Measurements from ENCODE around the gene EFL1.
"Not testable (repeated sequence)": the region's sequence is repeated elsewhere in the genome, so short reads cannot be mapped to it uniquely, and the experiment has no call there.

EFL1 gene

GRCh38 chr15:82275410-82275809, 12.9 kb upstream of the EFL1 start:
- no peak for FAIRE-seq

- no peak for FAIRE-seq
Measured at GRCh38 chr15:82272154-82272553, 9.6 kb upstream of the EFL1 start.

DNA sequence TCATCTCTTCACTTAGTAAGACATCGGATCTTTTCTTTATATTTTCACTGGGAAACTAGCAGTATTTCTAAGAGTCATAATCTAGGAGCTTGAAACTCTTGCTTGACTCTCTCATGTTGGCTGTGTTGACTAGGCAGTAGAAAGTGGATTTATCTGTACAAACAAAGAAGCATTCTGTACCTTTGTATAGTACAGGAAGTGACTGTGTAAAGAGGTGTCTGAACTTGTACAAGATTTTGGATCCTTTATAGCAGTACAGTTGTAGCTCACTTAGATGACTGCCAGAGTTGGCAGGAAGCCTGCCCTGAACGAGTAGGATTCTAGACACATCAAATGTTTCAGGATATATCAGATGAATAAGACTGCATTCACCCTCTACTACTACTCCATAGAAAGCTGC, 5.9 kb upstream of the EFL1 start:
- not testable (repeated sequence) for FAIRE-seq

DNA sequence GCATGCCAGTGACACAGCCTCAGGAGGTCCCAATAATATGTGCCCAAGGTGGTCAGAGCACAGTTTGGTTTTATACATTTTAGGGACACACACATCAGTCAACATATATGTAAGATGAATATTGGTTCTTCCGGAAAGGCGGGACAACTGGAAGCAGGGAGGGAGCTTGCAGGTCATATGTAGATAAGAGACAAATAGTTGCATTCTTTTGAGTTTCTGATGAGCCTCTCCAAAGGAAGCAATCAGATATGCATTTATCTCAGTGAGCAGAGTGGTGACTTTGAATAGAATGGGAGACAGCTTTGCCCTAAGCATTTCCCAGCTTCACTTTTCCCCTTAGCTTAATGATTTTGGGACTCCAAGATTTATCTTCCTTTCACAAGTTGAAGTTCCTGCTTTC, 4.6 kb upstream of the EFL1 start:
- FAIRE-seq, result not testable (repeated sequence)

- FAIRE-seq, result no peak
Measured at GRCh38 chr15:82263350-82263749, 816 bp upstream of the EFL1 start.

DNA sequence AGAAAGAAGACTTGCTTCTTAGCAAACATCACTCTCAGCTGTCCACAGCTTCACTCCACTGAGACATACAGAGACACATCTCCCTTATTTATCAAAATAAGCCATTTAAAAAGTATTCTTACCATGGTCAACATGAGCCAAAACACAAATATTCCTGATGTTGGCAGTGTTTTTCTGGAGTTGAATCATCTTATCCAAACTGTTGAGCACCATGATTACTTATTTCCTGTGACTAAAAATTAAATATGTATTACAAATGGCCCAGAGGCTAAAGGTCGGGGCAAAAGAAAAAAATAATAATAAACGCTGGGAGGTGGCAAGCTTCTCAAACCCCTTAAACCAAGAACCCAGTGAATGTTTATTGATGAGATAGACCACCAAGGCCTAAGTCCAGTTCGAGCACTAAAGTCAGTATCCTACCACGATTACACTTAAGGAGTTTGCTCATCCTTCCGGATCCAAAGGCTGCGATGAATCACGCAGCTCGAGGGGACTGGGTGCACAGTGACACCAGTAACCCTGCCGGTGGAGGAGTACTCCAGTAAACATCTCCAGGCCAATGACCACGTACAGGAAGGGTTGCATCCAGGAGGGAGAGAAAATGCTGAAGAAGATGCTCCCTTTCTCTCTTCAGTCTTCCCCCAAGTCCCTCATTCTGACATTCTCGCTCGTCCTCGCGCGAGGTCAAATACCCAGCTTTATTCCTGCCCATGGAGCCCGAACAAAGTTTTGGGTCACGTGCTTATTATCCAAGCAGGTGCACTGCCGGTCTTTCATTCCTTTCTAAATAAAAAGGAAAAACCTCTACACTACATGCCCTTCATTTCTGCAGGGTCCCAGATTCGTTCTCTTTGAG, 740 bp downstream of the EFL1 start:
- FAIRE-seq, result not testable (repeated sequence)

DNA sequence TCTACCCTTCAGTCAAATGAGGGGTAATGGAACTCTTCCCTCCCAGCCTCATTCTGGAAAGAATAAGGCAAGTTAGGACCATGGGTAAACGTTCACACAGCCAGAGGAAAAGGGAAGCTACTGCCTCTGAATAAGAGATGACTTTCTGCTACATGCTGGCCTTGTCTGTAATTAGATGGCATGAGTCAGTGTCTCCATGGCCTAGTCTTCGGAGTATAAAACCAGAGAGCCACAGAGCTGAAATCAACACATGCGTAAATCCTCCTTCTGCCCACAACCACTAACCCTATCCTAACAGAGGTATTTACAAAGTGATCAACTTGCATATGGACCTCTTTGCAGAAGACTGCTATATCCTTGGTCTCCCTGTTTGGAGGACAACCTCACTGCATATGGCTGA, 14.3 kb downstream of the EFL1 start:
- not testable (repeated sequence) for FAIRE-seq

GRCh38 chr15:82245956-82246355, 16.6 kb downstream of the EFL1 start:
- not testable (repeated sequence) for FAIRE-seq

DNA sequence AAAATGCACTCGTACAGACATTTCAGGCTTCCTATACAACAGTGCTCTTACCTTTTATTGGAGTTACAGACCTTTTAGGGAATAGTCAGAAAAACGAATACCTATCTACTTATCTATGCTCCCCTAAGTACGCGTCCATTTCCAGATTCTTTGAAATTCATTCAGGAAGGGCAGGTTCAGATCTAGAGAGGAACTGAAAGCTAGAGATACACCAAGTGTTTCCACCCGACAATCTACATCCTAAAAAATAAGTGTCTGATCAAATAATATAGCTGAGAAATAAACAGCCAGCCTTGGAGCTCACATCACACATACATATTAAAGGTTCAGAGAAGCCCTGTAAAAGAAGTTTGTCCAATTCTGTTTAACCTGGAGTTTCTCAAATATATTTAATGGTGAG, 18.9 kb downstream of the EFL1 start:
- not testable (repeated sequence) for FAIRE-seq

DNA sequence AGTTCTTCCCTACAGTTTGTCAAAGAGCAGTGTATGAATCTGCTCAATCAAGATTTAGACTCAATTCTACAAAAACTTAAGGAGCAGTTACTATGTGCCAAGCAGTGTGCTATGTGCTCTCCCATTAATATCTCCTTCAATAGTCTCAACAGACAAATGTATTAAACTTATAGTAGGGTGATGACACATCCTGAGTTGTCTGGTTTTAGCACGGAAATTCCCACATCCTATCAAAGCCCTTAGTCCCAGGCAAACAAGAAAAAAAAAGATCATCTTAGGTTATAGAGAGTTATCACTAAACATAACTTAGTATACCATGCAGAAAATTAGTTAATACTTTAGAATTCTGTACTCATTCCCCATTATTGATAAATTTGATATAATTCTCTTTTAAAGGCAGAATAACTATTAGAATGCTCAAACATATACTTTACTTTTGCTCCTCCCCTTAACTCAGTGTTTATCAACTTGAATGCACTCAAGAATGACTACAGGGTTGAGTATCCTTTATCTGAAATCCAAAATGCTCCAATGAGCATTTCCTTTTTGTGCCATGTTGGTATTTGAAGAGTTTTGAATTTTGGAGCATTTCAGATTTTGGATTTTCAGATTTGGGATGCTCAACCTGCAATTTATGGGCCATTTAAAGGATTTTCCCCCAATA, 20.6 kb downstream of the EFL1 start:
- not testable (repeated sequence) for FAIRE-seq

GRCh38 chr15:82239685-82240391, 22.7 kb downstream of the EFL1 start:
- FAIRE-seq, result no peak

GRCh38 chr15:82237944-82238534, 24.5 kb downstream of the EFL1 start:
- FAIRE-seq, result not testable (repeated sequence)

DNA sequence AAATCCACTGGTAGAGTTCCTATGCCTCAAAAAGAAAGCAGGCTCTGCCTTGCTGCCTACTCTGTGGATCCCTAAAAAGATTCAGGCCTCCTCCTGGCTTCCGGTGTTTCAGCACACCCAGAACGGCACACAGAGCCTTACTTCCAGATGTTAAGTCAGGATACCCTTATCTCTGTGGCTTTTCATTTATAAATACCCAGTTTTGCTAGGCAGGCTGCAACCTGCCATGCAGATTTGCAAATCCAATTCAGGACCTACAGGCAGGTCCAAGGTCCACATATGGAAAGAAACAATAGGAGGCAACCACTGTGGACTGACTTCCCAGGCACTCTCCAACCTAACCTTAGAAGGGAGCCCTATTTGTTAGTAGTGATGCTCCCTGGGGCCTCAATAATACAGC, 30.7 kb downstream of the EFL1 start:
- FAIRE-seq, result no peak

DNA sequence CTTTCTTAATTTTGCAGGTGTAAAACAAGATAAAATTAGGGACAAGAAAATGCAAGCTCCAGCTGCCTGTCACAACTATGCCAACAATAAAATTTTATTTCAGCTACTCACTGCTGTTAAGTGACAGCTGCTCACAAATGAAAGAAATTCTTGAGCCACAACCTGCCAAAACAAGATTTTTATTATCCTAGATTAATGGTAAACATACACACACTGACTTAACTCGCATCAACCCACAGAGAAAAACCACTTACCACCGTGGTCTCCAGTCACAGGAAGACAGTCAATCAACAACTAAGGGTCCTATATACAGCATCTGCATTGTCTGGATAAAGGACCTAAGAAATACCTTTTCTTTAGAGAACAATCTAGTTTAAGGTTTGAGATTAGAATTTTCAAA, 31.3 kb downstream of the EFL1 start:
- FAIRE-seq, result no peak

GRCh38 chr15:82228750-82229149, 33.8 kb downstream of the EFL1 start:
- no peak for FAIRE-seq

- FAIRE-seq, result not testable (repeated sequence)
Measured at GRCh38 chr15:82221535-82221934, 41.0 kb downstream of the EFL1 start.

DNA sequence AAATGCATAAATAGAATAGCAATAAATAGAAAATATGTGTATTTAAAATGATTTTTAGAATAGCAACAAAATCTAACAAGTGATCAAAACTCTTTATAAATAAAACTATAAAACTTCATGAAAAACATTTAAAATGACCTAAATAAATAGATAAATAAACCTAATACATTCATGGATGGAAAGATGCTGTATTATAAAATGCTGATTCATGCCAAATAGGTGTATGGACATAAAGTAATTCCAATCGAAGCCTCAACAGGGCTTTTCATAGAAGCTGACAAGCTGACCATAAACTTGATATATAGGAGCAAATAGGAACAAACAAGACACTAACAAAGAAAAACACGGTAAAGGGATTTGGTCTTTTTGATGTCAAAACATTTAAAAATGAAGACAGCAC, 46.4 kb downstream of the EFL1 start:
- peak; percentile 13 for FAIRE-seq

DNA sequence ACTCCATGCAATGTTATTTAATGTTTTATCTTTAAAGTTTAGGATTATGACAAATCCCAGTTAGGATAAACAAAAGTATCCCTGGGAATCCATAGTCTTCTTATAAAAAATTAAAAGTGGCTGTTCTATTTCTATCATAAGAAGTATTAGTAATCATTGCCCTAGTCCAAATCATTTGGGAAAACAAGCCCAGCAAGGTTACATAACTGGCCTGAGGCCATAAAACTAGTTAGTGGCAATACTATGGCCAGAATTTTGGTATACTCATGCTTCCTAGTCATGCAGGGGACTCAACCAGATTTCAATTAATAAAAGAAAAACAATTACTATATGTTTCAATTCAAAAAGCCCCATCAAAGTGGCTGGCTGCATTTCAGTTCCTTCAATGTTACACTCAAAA, 50.3 kb downstream of the EFL1 start:
- not testable (repeated sequence) for FAIRE-seq

GRCh38 chr15:82210066-82210597, 52.4 kb downstream of the EFL1 start:
- not testable (repeated sequence) for FAIRE-seq

- FAIRE-seq, result not testable (repeated sequence)
Measured at GRCh38 chr15:82204575-82204974, 58.0 kb downstream of the EFL1 start.

- FAIRE-seq, result peak; percentile 51
Measured at GRCh38 chr15:82197733-82198594, 64.6 kb downstream of the EFL1 start.

- no peak for FAIRE-seq
Measured at GRCh38 chr15:82196353-82196752, 66.2 kb downstream of the EFL1 start.

All from G401.6 (cell line).